ENCODE data around the gene OR11H7.

Gene OR11H7

GRCh38 chr14:20197459-20197858 lies 31.3 kb upstream of the OR11H7 start:
- H3K9me3 ChIP-seq (ENCODE audit: low read length) = no peaks in the 10 kb centered on the region
- TF ChIP-seq, protein P1, sequence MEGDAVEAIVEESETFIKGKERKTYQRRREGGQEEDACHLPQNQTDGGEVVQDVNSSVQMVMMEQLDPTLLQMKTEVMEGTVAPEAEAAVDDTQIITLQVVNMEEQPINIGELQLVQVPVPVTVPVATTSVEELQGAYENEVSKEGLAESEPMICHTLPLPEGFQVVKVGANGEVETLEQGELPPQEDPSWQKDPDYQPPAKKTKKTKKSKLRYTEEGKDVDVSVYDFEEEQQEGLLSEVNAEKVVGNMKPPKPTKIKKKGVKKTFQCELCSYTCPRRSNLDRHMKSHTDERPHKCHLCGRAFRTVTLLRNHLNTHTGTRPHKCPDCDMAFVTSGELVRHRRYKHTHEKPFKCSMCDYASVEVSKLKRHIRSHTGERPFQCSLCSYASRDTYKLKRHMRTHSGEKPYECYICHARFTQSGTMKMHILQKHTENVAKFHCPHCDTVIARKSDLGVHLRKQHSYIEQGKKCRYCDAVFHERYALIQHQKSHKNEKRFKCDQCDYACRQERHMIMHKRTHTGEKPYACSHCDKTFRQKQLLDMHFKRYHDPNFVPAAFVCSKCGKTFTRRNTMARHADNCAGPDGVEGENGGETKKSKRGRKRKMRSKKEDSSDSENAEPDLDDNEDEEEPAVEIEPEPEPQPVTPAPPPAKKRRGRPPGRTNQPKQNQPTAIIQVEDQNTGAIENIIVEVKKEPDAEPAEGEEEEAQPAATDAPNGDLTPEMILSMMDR (IDR thresholded peaks at IDR 0.05; ENCODE audit: low read length) = no peak
- TF ChIP-seq EZH2 (IDR thresholded peaks at IDR 0.05; ENCODE audit: borderline replicate concordance, low read length) = no peak

GRCh38 chr14:20198991-20199390 lies 29.8 kb upstream of the OR11H7 start:
- Histone ChIP-seq H3K79me2 (ENCODE audit: insufficient read depth, low read length) (no peaks in the 10 kb centered on the region), H3K36me3 (ENCODE audit: insufficient read depth, low read length) (no peaks in the 10 kb centered on the region), H3K27me3 (ENCODE audit: insufficient read depth, low read length) (no peaks in the 10 kb centered on the region), H3K4me3 (ENCODE audit: low read depth, low read length, poor library complexity, severe bottlenecking) (no peak overlapping the region), H4K20me1 (ENCODE audit: insufficient read depth, low read length) (no peaks in the 10 kb centered on the region), H3K9me3 (ENCODE audit: low read length) (no peaks in the 10 kb centered on the region), H2AFZ (ENCODE audit: low read length) (no peak overlapping the region), H3K27ac (ENCODE audit: low read depth, low read length, poor library complexity, severe bottlenecking) (no peak overlapping the region), H3K4me2 (ENCODE audit: low read length) (no peak overlapping the region), H3K9me2 (ENCODE audit: low read depth, low read length) (no peaks in the 10 kb centered on the region), H3K4me1 (ENCODE audit: insufficient read depth, low read length, severe bottlenecking) (no peaks in the 10 kb centered on the region), H3K9ac (ENCODE audit: low read length) (no peak overlapping the region), H3F3A (ENCODE audit: insufficient read depth, low read length) (no peaks in the 10 kb centered on the region)
- no peak for TF ChIP-seq EZH2 (IDR thresholded peaks at IDR 0.05; ENCODE audit: borderline replicate concordance, low read length)
- TF ChIP-seq, protein P1 (IDR thresholded peaks at IDR 0.05; ENCODE audit: low read length) = no peak

More at GRCh38 chr14:20197459-20197858, 31.3 kb upstream of the OR11H7 start:
- Histone ChIP-seq H3K27me3 (ENCODE audit: insufficient read depth, low read length) (no peaks in the 10 kb centered on the region), H3K9ac (ENCODE audit: low read length) (no peak overlapping the region), H4K20me1 (ENCODE audit: insufficient read depth, low read length) (no peaks in the 10 kb centered on the region), H3F3A (ENCODE audit: insufficient read depth, low read length) (no peaks in the 10 kb centered on the region), H3K4me2 (ENCODE audit: low read length) (no peak overlapping the region), H2AFZ (ENCODE audit: low read length) (no peak overlapping the region), H3K4me3 (ENCODE audit: low read depth, low read length, poor library complexity, severe bottlenecking) (no peak overlapping the region), H3K4me1 (ENCODE audit: insufficient read depth, low read length, severe bottlenecking) (no peaks in the 10 kb centered on the region), H3K9me2 (ENCODE audit: low read depth, low read length) (no peaks in the 10 kb centered on the region), H3K79me2 (ENCODE audit: insufficient read depth, low read length) (no peaks in the 10 kb centered on the region), H3K36me3 (ENCODE audit: insufficient read depth, low read length) (no peaks in the 10 kb centered on the region), H3K27ac (ENCODE audit: low read depth, low read length, poor library complexity, severe bottlenecking) (no peak overlapping the region)

DNA sequence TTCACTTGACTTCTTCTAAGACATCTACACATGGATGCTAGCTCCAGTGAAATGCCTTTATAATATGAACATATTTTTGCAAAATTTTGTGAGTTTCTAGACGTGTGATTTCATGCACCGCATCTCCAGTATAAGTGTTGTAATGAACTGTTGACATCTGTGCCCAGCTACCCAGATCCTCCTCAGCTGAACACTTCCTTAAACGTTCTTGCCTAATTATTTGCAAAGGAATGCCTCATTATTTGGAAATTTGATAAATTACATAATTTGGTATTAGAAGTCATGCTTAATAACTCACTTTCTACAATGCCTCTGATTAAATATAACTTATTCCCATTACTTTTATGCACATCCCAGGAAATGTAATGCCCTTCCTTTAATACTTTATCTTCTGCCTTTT lies 24.1 kb upstream of the OR11H7 start:
- Histone ChIP-seq H3F3A (ENCODE audit: insufficient read depth, low read length) (no peaks in the 10 kb centered on the region), H3K79me2 (ENCODE audit: insufficient read depth, low read length) (no peaks in the 10 kb centered on the region), H3K27ac (ENCODE audit: low read depth, low read length, poor library complexity, severe bottlenecking) (no peak overlapping the region), H3K9me2 (ENCODE audit: low read depth, low read length) (no peaks in the 10 kb centered on the region), H3K4me1 (ENCODE audit: insufficient read depth, low read length, severe bottlenecking) (no peaks in the 10 kb centered on the region), H3K4me2 (ENCODE audit: low read length) (no peak overlapping the region), H2AFZ (ENCODE audit: low read length) (no peak overlapping the region), H3K27me3 (ENCODE audit: insufficient read depth, low read length) (no peaks in the 10 kb centered on the region), H3K4me3 (ENCODE audit: low read depth, low read length, poor library complexity, severe bottlenecking) (no peak overlapping the region), H3K36me3 (ENCODE audit: insufficient read depth, low read length) (no peaks in the 10 kb centered on the region), H3K9me3 (ENCODE audit: low read length) (no peaks in the 10 kb centered on the region), H3K9ac (ENCODE audit: low read length) (no peak overlapping the region), H4K20me1 (ENCODE audit: insufficient read depth, low read length) (no peaks in the 10 kb centered on the region)
- TF ChIP-seq, protein P1 (IDR thresholded peaks at IDR 0.05; ENCODE audit: low read length) = no peak
- no peak for TF ChIP-seq EZH2 (IDR thresholded peaks at IDR 0.05; ENCODE audit: borderline replicate concordance, low read length)
